ENCODE data around the gene EXT2.

DNA sequence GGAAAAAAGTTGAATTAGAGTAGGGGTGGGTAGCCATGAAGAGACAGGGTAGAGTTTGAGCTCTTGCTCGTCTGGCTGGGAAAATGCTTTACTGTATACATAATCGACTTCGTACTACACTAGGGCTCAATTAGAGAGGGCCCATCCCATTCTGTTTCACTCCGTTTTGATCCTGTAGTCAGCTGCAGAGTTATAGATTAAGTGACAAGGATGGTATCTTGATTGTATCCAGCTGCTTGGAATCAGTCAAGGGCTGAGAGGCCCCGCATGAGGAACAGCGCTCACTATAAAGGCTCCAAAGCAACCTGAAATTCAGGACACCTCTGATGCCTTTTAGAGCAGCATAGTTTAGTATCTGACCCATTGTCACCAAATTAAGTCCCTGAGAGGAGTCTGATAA lies 132.9 kb downstream of the EXT2 start:
- TF ChIP-seq, protein P1, sequence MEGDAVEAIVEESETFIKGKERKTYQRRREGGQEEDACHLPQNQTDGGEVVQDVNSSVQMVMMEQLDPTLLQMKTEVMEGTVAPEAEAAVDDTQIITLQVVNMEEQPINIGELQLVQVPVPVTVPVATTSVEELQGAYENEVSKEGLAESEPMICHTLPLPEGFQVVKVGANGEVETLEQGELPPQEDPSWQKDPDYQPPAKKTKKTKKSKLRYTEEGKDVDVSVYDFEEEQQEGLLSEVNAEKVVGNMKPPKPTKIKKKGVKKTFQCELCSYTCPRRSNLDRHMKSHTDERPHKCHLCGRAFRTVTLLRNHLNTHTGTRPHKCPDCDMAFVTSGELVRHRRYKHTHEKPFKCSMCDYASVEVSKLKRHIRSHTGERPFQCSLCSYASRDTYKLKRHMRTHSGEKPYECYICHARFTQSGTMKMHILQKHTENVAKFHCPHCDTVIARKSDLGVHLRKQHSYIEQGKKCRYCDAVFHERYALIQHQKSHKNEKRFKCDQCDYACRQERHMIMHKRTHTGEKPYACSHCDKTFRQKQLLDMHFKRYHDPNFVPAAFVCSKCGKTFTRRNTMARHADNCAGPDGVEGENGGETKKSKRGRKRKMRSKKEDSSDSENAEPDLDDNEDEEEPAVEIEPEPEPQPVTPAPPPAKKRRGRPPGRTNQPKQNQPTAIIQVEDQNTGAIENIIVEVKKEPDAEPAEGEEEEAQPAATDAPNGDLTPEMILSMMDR (IDR thresholded peaks at IDR 0.05; ENCODE audit: poor library complexity), result no peak
- TF ChIP-seq EZH2phosphoT487 (IDR thresholded peaks at IDR 0.05; ENCODE audit: low read depth, severe bottlenecking, unreplicated experiment) (no peak), EZH2 (IDR thresholded peaks at IDR 0.05; ENCODE audit: borderline replicate concordance) (no peak)

All from hepatocyte (in vitro differentiated cells).